GM12878 (cell line): Measurements from ENCODE around the gene PUSL1. TPM values are rescaled to one million over a fixed set of nuclear protein-coding genes. Genes with fewer than 3 reads are reported as not detected.

Source experiments
- ATAC-seq: fragments of 200-7000 bp; cut with Tn5 transposase; 3 replicates; pipeline ENCODE4 v1.9.1; 2020; ENCODE audit warnings: mild to moderate bottlenecking, moderate library complexity
- BruUV-seq: library from RNA; stranded (reverse); fragments of 400-500 nt; replicated peaks from 2 replicates; lab custom pipeline; 2021; lab: Mats Ljungman, UMichigan
- CTCF ChIA-PET: fragments of 300-600 bp; sonication (Branson Sonifier 250); formaldehyde crosslinking; extraction: SDS; loops from one replicate; lab custom pipeline; 2021; ENCODE audit warnings: inconsistent platforms; lab: Yijun Ruan, JAX
- POLR2A ChIA-PET: fragments of 350-600 bp; formaldehyde crosslinking; extraction: SDS; loops from one replicate; lab custom pipeline; 2021; ENCODE audit warnings: inconsistent platforms; lab: Charles Lee
- RAD21 ChIA-PET: fragments of 300-600 bp; sonication (Branson Sonifier 250); formaldehyde crosslinking; loops from one replicate; lab custom pipeline; 2023; ENCODE audit warnings: antibody characterized with exemption; ENCODE audit not compliant: unreplicated experiment; lab: Charles Lee
- SMC1A ChIA-PET: fragments of 300-600 bp; sonication (Branson Sonifier 250); formaldehyde crosslinking; loops from one replicate; lab custom pipeline; 2023; ENCODE audit not compliant: unreplicated experiment, uncharacterized antibody; lab: Charles Lee
- DNase-seq: peaks from one replicate; pipeline ENCODE4 v3.0.0-alpha.2; 2011; ENCODE audit warnings: low read depth, low spot score
- FAIRE-seq: peaks from 3 replicates; lab custom pipeline; 2011; peaks lifted over from hg19 to GRCh38; lab: Jason Lieb, UNC
- H2AFZ ChIP-seq: 2 replicates; pipeline ENCODE4 v1.6.0; 2011; ENCODE audit warnings: low read depth, low read length, control low read depth; ENCODE audit not compliant: control insufficient read depth
- H3K27ac ChIP-seq: 2 replicates; pipeline ENCODE4 v1.5.1; 2011; ENCODE audit warnings: control low read depth; ENCODE audit not compliant: control insufficient read depth, insufficient read depth
- H3K27me3 ChIP-seq, 2 experiments: replicated peaks in 1 of 2; 2 replicates each; pipeline versions ENCODE4 v1.6.0 to v1.6.1; 2011; ENCODE audit warnings: low read length in 1 of 2; ENCODE audit not compliant: control insufficient read depth in 2 of 2, insufficient read depth in 2 of 2
- H3K36me3 ChIP-seq, 2 experiments: 2 replicates each; pipeline ENCODE4 v1.5.1; 2011; ENCODE audit warnings: low read length in 1 of 2; ENCODE audit not compliant: control insufficient read depth in 2 of 2, insufficient read depth in 2 of 2
- H3K4me1 ChIP-seq: 2 replicates; pipeline ENCODE4 v1.6.1; 2011; ENCODE audit warnings: mild to moderate bottlenecking, low read length, moderate library complexity, mixed read lengths; ENCODE audit not compliant: control insufficient read depth, insufficient read depth
- H3K4me2 ChIP-seq: 2 replicates; pipeline ENCODE4 v1.6.0; 2011; ENCODE audit warnings: control low read depth; ENCODE audit not compliant: control insufficient read depth, insufficient read depth
- H3K4me3 ChIP-seq: fragments of 200-600 bp; sonication (generic); 2 replicates; pipeline ENCODE4 v1.5.1; 2016
- H3K79me2 ChIP-seq: 2 replicates; pipeline ENCODE4 v1.6.0; 2011; ENCODE audit warnings: low read length; ENCODE audit not compliant: control insufficient read depth, insufficient read depth
- H3K9ac ChIP-seq: 2 replicates; pipeline ENCODE4 v1.8.0; 2011; ENCODE audit warnings: low read length, control low read depth, mixed read lengths; ENCODE audit not compliant: control insufficient read depth, insufficient read depth
- H3K9me3 ChIP-seq: replicated peaks from 3 replicates; pipeline ENCODE4 v1.5.1; 2011; ENCODE audit warnings: mild to moderate bottlenecking, low read length; ENCODE audit not compliant: control insufficient read depth, insufficient read depth
- H4K20me1 ChIP-seq: 2 replicates; pipeline ENCODE4 v1.6.0; 2011; ENCODE audit not compliant: control insufficient read depth, insufficient read depth
- E2F8 ChIP-seq: fragments of 450-650 bp; IDR thresholded peaks from 2 replicates; pipeline ENCODE4 v1.6.1; 2018; ENCODE audit warnings: mild to moderate bottlenecking, low read depth, moderate library complexity; ENCODE audit not compliant: partially characterized antibody
- EGR1 ChIP-seq, 2 experiments: IDR thresholded peaks; 1 replicate in 1 of 2; 2 replicates in 1 of 2; pipeline ENCODE4 v1.6.1; 2011 to 2012; ENCODE audit warnings: low read depth in 2 of 2, low read length in 2 of 2, borderline replicate concordance in 1 of 2, mild to moderate bottlenecking in 1 of 2, moderate library complexity in 1 of 2
- GATAD2B ChIP-seq: fragments of 450-650 bp; conservative IDR thresholded peaks from 2 replicates; pipeline ENCODE4 v1.6.1; 2017; ENCODE audit warnings: low read depth, mild to moderate bottlenecking, moderate library complexity
- IRF5 ChIP-seq: fragments of 450-650 bp; IDR thresholded peaks from 2 replicates; pipeline ENCODE4 v1.6.1; 2017; ENCODE audit warnings: borderline replicate concordance
- MTA2 ChIP-seq: fragments of 450-650 bp; IDR thresholded peaks from 2 replicates; pipeline ENCODE4 v1.6.1; 2016; ENCODE audit warnings: low read depth, mild to moderate bottlenecking, moderate library complexity
- NKRF ChIP-seq: fragments of 450-650 bp; conservative IDR thresholded peaks from 2 replicates; pipeline ENCODE4 v1.6.1; 2017; ENCODE audit warnings: mild to moderate bottlenecking, moderate library complexity
- NR2F1 ChIP-seq: fragments of 450-650 bp; conservative IDR thresholded peaks from 2 replicates; pipeline ENCODE4 v1.6.1; 2017; ENCODE audit warnings: mild to moderate bottlenecking
- SIX5 ChIP-seq: IDR thresholded peaks from 2 replicates; pipeline ENCODE4 v1.6.1; 2011; ENCODE audit warnings: mild to moderate bottlenecking, low read depth, low read length, moderate library complexity; ENCODE audit not compliant: severe bottlenecking
- YBX1 ChIP-seq: fragments of 450-650 bp; IDR thresholded peaks from 2 replicates; pipeline ENCODE4 v1.6.1; 2016; ENCODE audit warnings: antibody characterized with exemption
- ZSCAN29 ChIP-seq: fragments of 450-650 bp; IDR thresholded peaks from 2 replicates; pipeline ENCODE4 v1.6.1; 2017; ENCODE audit warnings: mild to moderate bottlenecking, moderate library complexity
- WGBS: methylation state at CpG from one replicate; pipeline ENCODE4 v1.1.6; 2016; ENCODE audit warnings: low lambda C conversion rate; ENCODE audit not compliant: insufficient replicate concordance, insufficient coverage; ENCODE audit errors: missing lambda C conversion rate; 5-methylcytosine and 5-hydroxymethylcytosine counted together
- in situ Hi-C: fragments of 300-500 bp; cut with MboI; formaldehyde crosslinking; loops from 9 replicates; pipeline ENCODE4 v1.14.3; 2018; ENCODE audit warnings: mixed read lengths
- intact Hi-C: fragments of 100-400 bp; cut with micrococcal nuclease; formaldehyde crosslinking; loops from one replicate; pipeline ENCODE4 v1.14.2; 2022; ENCODE audit not compliant: unreplicated experiment
- polyA plus RNA-seq, 11 experiments: library from polyadenylated mRNA; depleted of rRNA in 4 of 11; unstranded in 6 of 11; stranded (reverse) in 5 of 11; fragments of >200 nt; fragmentation: Nextera tagmentation in 4 of 11; fragmentation: Illumina TruSeq in 1 of 11; extraction: Ambion mirVana in 4 of 11; extraction: Trizol in 1 of 11; gene quantifications; 1 replicate in 1 of 11; 2 replicates in 10 of 11; pipeline versions ENCODE4 v1.2.1 to v1.2.3, GENCODE V29; 2011 to 2016; ENCODE audit warnings: inconsistent platforms in 2 of 11, missing spikeins in 2 of 11, low read depth in 1 of 11
- total RNA-seq, 4 experiments: library from RNA; depleted of rRNA in 3 of 4; stranded (reverse); fragments of >200 nt in 3 of 4; fragmentation: Illumina TruSeq in 1 of 4; extraction: Trizol in 1 of 4; gene quantifications; 2 replicates each; pipeline versions ENCODE4 v1.2.1 to v1.2.3, GENCODE V29; 2013 to 2021

Gene PUSL1
- total and polyA plus RNA-seq, 10 of the 15 experiments (the other 5 are each of a cell fraction or from before 2014, with no cell fraction given), result 0.16 to 28.4 (median 15.1) TPM

- Histone ChIP-seq H2AFZ (peak overlapping the region; percentile 29), H3K9ac (peak overlapping the region; percentile 75), H3K4me1 (peaks cover 27% of the 10 kb centered on the region), H3K27me3 (no peaks in the 10 kb centered on the region), H3K79me2 (peaks cover 26% of the 10 kb centered on the region), H3K9me3 (no peaks in the 10 kb centered on the region), H3K4me2 (peak overlapping the region; percentile 99), H3K36me3 (peaks cover 0 to 9% of the 10 kb centered on the region in 2 experiments; a peak in 3 of 4 replicates), H4K20me1 (no peaks in the 10 kb centered on the region), H3K4me3 (peak overlapping the region; percentile 84), H3K27ac (peak overlapping the region; percentile 39; the same call in 1 of the 2 replicates)
- DNase-seq (no peak), ATAC-seq (no peak), FAIRE-seq (no peak)
- ChIA-PET SMC1A (no interaction called here), CTCF (interaction anchor here (1.0 kb wide), 1 partner anchor 198 kb away, joined by 3 read pairs; no protein-coding TSS in a partner anchor), POLR2A (interaction anchor here (0.6 kb wide), 1 partner anchor 76 kb away, joined by 3 read pairs; no protein-coding TSS in a partner anchor), RAD21 (no interaction called here)
- WGBS, result 0% methylated on average over 32 of the region's 83 CpGs
- no TSS peak for BruUV-seq
- intact Hi-C loops (loop anchor here (5.0 kb wide), 1 partner anchor 190 kb away; the partner anchor contains the start of gene C1orf159), in situ Hi-C loops (no loop called here)
- TF ChIP-seq IRF5 (no peak), ZSCAN29 (no peak), NKRF (peak; percentile 28; the same call in 1 of the 2 replicates), SIX5 (no peak), YBX1 (no peak), EGR1 (IDR thresholded peaks at IDR 0.05; ENCODE audit: borderline replicate concordance in 1 of 2, low read depth in 2 of 2, low read length in 2 of 2) (peak in 1 of 2 experiments; percentile 63; a peak in 1 of 3 replicates), NR2F1 (peak; percentile 51), GATAD2B (peak; percentile 19), E2F8 (no peak), MTA2 (no peak)
Measured at GRCh38 chr1:1307261-1307922, 1.0 kb upstream of the PUSL1 start.
